Activated CD4-positive, CD25-positive, alpha-beta regulatory T cell (primary cell): ENCODE measurements around the gene GET3.
A peak's percentile ranks its signal among the peaks of the same experiment; 100 is the strongest.
"Not testable (repeated sequence)": the region's sequence is repeated elsewhere in the genome, so short reads cannot be mapped to it uniquely, and the experiment has no call there.

Source experiments
- DNase-seq, 4 experiments: peaks; one replicate each; lab custom pipeline; 2025; lab: John Stamatoyannopoulos, UW

Gene GET3

GRCh38 chr19:12792051-12792852, 55.0 kb downstream of the GET3 start:
- peak; percentile 43 to 67 (median 54) for DNase-seq

- no peak for DNase-seq
Measured at GRCh38 chr19:12792853-12793289, 55.6 kb downstream of the GET3 start.

DNA sequence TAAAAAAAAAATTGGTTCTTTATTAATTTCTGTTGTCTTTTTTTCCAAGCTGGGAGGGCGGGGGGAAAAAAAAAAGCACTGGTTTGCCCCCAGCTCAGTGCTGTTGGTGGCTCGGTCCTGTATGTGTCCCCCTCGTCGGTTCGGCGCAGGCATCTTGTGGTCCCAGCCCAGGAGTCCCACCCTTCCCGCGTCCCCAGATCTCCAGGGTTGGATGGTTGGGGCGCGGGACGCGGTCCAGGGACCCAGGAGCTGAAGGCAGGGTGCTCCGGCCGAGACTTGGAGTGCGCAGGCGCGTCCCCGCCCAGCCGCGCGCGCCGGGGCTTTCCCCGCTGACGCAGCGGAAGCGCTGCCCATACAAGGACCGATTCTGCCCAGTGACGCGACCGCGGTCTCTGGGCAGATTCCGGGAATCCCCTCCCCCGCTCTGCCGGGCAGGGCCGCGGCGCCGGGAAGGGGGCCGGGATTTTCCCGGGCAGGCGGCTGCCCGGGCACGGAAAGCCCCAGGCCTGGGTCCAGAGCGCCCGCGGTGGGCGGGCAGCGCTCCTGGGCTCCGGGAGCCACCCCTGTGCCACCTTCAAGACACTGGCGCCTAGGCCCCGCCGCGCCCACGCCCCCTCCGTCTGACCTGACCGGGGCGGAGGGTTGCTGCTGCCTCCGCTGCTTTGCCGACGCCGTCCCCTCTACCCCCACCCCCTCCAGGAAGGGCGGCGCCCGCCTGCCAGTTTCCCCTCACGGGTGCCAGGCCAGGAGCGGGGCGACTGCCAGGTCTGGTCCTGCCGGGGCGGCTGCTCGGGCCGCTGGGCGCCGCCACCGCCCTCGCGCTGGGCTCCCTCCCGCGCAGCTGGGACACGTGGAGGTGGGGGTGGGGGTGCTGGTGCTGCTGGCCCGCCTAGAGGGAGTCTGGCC, 56.2 kb downstream of the GET3 start:
- peak; percentile 85 to 95 (median 89) for DNase-seq

GRCh38 chr19:12794196-12794941, 57.1 kb downstream of the GET3 start:
- DNase-seq = no peak

DNA sequence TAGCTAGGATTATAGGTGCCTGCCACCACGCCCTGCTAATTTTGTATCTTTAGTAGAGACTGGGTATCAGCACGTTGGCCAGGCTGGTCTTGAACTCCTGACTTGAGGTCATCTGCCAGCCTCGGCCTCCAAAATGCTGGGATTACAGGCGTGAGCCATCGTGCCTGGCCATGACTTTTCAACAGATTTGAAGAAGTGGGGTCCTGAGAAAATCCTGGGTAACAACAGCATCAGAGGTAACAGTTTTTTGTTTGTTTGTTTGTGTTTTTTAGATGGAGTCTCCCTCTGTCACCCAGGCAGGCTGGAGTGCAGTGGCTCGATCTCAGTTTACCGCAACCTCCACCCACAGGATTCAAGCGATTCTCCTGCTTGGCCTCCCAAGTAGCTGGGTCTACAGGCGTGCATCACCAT, 57.7 kb downstream of the GET3 start:
- DNase-seq = no peak

- DNase-seq = peak; percentile 40 to 58 (median 48)
Measured at GRCh38 chr19:12796146-12797071, 59.1 kb downstream of the GET3 start.

GRCh38 chr19:12797141-12797587, 59.9 kb downstream of the GET3 start:
- DNase-seq = no peak

DNA sequence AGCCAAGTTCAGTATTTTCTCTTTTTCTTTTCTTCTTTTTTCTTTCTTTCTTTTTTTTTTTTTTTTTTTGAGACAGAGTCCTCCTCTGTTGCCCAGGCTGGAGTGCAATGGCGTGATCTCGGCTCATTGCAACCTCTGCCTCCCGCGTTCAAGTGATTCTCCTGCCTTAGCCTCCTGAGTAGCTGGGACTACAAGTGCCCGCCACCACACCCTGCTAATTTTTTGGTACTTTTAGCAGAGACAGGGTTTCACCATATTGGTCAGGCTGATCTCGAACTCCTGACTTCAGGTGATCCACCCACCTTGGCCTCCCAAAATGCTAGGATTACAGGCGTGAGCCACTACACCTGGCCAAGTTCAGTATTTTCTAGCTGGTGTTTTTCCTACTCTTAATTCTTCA, 60.3 kb downstream of the GET3 start:
- not testable (repeated sequence) for DNase-seq
